IMR-90 (cell line): Measurements from ENCODE around the gene ADPRHL1. TPM values are rescaled to one million over a fixed set of nuclear protein-coding genes. Genes with fewer than 3 reads are reported as not detected.

ENCODE experiments used
- ATAC-seq: fragments of 200-7000 bp; cut with Tn5 transposase; 2 replicates; pipeline ENCODE4 v1.9.1; 2020; ENCODE audit warnings: low read depth, mild to moderate bottlenecking, moderate library complexity
- BruUV-seq: library from RNA; stranded (reverse); fragments of 400-500 nt; replicated peaks from 2 replicates; lab custom pipeline; 2021; lab: Mats Ljungman, UMichigan
- CTCF ChIA-PET: fragments of 300-600 bp; formaldehyde crosslinking; extraction: SDS; loops from one replicate; lab custom pipeline; 2021; ENCODE audit warnings: antibody characterized with exemption; lab: Yijun Ruan, JAX
- POLR2A ChIA-PET: fragments of 300-600 bp; sonication (Branson Sonifier 250); formaldehyde crosslinking; loops from one replicate; lab custom pipeline; 2022; ENCODE audit warnings: antibody characterized with exemption; ENCODE audit not compliant: unreplicated experiment; lab: Charles Lee
- DNase-seq: peaks from one replicate; pipeline ENCODE4 v3.0.0; 2013
- H2AFZ ChIP-seq: replicated peaks from 2 replicates; pipeline ENCODE3; 2013; ENCODE audit warnings: low read length, mild to moderate bottlenecking; ENCODE audit not compliant: poor library complexity
- H2AK5ac ChIP-seq: 2 replicates; pipeline ENCODE4 v1.6.1; 2013; ENCODE audit warnings: low read depth, low read length, inconsistent platforms
- H2AK9ac ChIP-seq: replicated peaks from 2 replicates; pipeline ENCODE3; 2013; ENCODE audit warnings: mild to moderate bottlenecking, low read depth, low read length, moderate library complexity; ENCODE audit not compliant: poor library complexity
- H2BK120ac ChIP-seq: 2 replicates; pipeline ENCODE4 v1.6.1; 2013; ENCODE audit warnings: low read depth, low read length, inconsistent platforms
- H2BK15ac ChIP-seq: 3 replicates; pipeline ENCODE4 v1.6.1; 2013; ENCODE audit warnings: low read depth, low read length, inconsistent platforms
- H2BK20ac ChIP-seq: 2 replicates; pipeline ENCODE4 v1.6.1; 2013; ENCODE audit warnings: low read depth, mild to moderate bottlenecking, inconsistent platforms, low read length, moderate library complexity
- H2BK5ac ChIP-seq: 2 replicates; pipeline ENCODE4 v1.6.1; 2013; ENCODE audit warnings: mild to moderate bottlenecking, low read depth, low read length, inconsistent platforms; ENCODE audit not compliant: poor library complexity, severe bottlenecking
- H3K14ac ChIP-seq: replicated peaks from 2 replicates; pipeline ENCODE4 v1.6.1; 2013; ENCODE audit warnings: low read depth, low read length, inconsistent platforms
- H3K18ac ChIP-seq: 2 replicates; pipeline ENCODE4 v1.6.1; 2013; ENCODE audit warnings: low read depth, low read length, control low read depth
- H3K23ac ChIP-seq: 2 replicates; pipeline ENCODE4 v1.6.1; 2013; ENCODE audit warnings: low read depth, low read length, inconsistent platforms
- H3K27ac ChIP-seq: 2 replicates; pipeline ENCODE4 v1.5.1; 2013; ENCODE audit warnings: mild to moderate bottlenecking, control low read depth, low read length; ENCODE audit not compliant: insufficient read depth
- H3K27me3 ChIP-seq: 2 replicates; pipeline ENCODE4 v1.6.1; 2013; ENCODE audit warnings: low read length; ENCODE audit not compliant: control insufficient read depth, insufficient read depth
- H3K36me3 ChIP-seq: 2 replicates; pipeline ENCODE4 v1.6.1; 2013; ENCODE audit warnings: low read length, mixed read lengths; ENCODE audit not compliant: control insufficient read depth, insufficient read depth
- H3K4ac ChIP-seq: 2 replicates; pipeline ENCODE4 v1.6.1; 2013; ENCODE audit warnings: low read depth, low read length, inconsistent platforms
- H3K4me1 ChIP-seq: 2 replicates; pipeline ENCODE4 v1.6.1; 2013; ENCODE audit warnings: low read length, mixed read lengths; ENCODE audit not compliant: control insufficient read depth, insufficient read depth
- H3K4me2 ChIP-seq: 2 replicates; pipeline ENCODE4 v1.6.1; 2013; ENCODE audit warnings: low read depth, mild to moderate bottlenecking, control low read depth, low read length, moderate library complexity
- H3K4me3 ChIP-seq: 2 replicates; pipeline ENCODE4 v1.5.1; 2013; ENCODE audit warnings: low read depth, mild to moderate bottlenecking, control low read depth, low read length, moderate library complexity; ENCODE audit not compliant: insufficient read depth
- H3K56ac ChIP-seq: 2 replicates; pipeline ENCODE4 v1.6.1; 2013; ENCODE audit warnings: low read length, inconsistent platforms; ENCODE audit not compliant: insufficient read depth; ENCODE audit errors: extremely low read depth
- H3K79me1 ChIP-seq, 2 experiments: 2 replicates each; pipeline ENCODE4 v1.6.1; 2013; ENCODE audit warnings: low read length in 2 of 2, inconsistent platforms in 1 of 2, low read depth in 1 of 2
- H3K9ac ChIP-seq: 2 replicates; pipeline ENCODE4 v1.6.1; 2013; ENCODE audit warnings: low read depth, low read length, control low read depth
- H3K9me1 ChIP-seq: 2 replicates; pipeline ENCODE4 v1.6.1; 2013; ENCODE audit warnings: low read length, inconsistent platforms; ENCODE audit not compliant: insufficient read depth
- H3K9me3 ChIP-seq: 2 replicates; pipeline ENCODE4 v1.6.1; 2013; ENCODE audit warnings: low read length; ENCODE audit not compliant: control insufficient read depth, insufficient read depth
- H4K20me1 ChIP-seq: 2 replicates; pipeline ENCODE4 v1.6.1; 2013; ENCODE audit warnings: low read length, inconsistent platforms; ENCODE audit not compliant: insufficient read depth
- H4K5ac ChIP-seq: 2 replicates; pipeline ENCODE4 v1.6.1; 2013; ENCODE audit warnings: mild to moderate bottlenecking, low read depth, low read length, control low read depth
- H4K8ac ChIP-seq, 2 experiments: 2 replicates each; pipeline ENCODE4 v1.6.1; 2013; ENCODE audit warnings: low read depth in 2 of 2, low read length in 2 of 2, control low read depth in 1 of 2, inconsistent platforms in 1 of 2
- H4K91ac ChIP-seq: 2 replicates; pipeline ENCODE4 v1.6.1; 2013; ENCODE audit warnings: low read depth, low read length, inconsistent platforms; ENCODE audit not compliant: insufficient read depth
- SMC3 ChIP-seq: fragments of 150-350 bp; IDR thresholded peaks from 2 replicates; pipeline ENCODE4 v1.6.1; 2016; ENCODE audit warnings: low read depth, mild to moderate bottlenecking, antibody characterized with exemption, low read length, moderate library complexity
- WGBS, 2 experiments: methylation state at CpG; one replicate each; pipeline versions ENCODE4 v1.1.5 to v1.1.7; 2013; ENCODE audit warnings: missing lambda C conversion rate in 2 of 2; ENCODE audit not compliant: insufficient read length in 1 of 2; ENCODE audit errors: extremely low coverage in 2 of 2; 5-methylcytosine and 5-hydroxymethylcytosine counted together
- dilution Hi-C: fragments of 300-500 bp; cut with HindIII; formaldehyde crosslinking; loops from one replicate; pipeline ENCODE4 v1.14.3; 2018; ENCODE audit warnings: low sequenced_read_pairs; ENCODE audit not compliant: unreplicated experiment
- in situ Hi-C: fragments of 300-500 bp; cut with MboI; formaldehyde crosslinking; loops from 3 replicates; pipeline ENCODE4 v1.14.3; 2019; ENCODE audit warnings: low sequenced_read_pairs, inconsistent platforms, mixed read lengths
- intact Hi-C: fragments of 100-400 bp; cut with micrococcal nuclease; formaldehyde crosslinking; loops from 2 replicates; pipeline ENCODE4 v1.10.0; 2022
- microRNA-seq, 2 experiments: library from miRNA; stranded (forward) in 1 of 2; unstranded in 1 of 2; fragments of 10-50 nt in 1 of 2; fragments of <30 nt in 1 of 2; gene quantifications in 1 of 2; microRNA quantifications in 1 of 2; one replicate each; pipeline versions ENCODE3 to v1.1.0; 2013 to 2020; ENCODE audit not compliant: insufficient read depth in 1 of 2, insufficient read length in 1 of 2, unreplicated experiment in 1 of 2
- polyA plus RNA-seq, 3 experiments: library from polyadenylated mRNA; depleted of rRNA; stranded (reverse); fragments of >200 nt; gene quantifications; 2 replicates each; pipeline ENCODE4 v1.2.3, GENCODE V29; 2012; ENCODE audit warnings: low replicate concordance in 1 of 3
- small RNA-seq, 5 experiments: library from RNA; depleted of rRNA; stranded (forward); fragments of <200 nt; gene quantifications; one replicate each; pipeline ENCODE3, GENCODE V24; 2012
- total RNA-seq: library from RNA; depleted of rRNA; stranded (reverse); fragments of >200 nt; gene quantifications from 2 replicates; pipeline ENCODE4 v1.2.3, GENCODE V29; 2012; rRNA removed
- TF ChIP-seq, protein P1 (sequence below): fragments of 150-350 bp; IDR thresholded peaks from 2 replicates; pipeline ENCODE4 v1.6.1; 2016; ENCODE audit warnings: low read depth, mild to moderate bottlenecking, low read length, moderate library complexity, borderline replicate concordance

ADPRHL1 gene
- total and polyA plus RNA-seq, 2 of the 4 experiments (the other 2 are of a cell fraction): 0.36 to 0.67 TPM

DNA sequence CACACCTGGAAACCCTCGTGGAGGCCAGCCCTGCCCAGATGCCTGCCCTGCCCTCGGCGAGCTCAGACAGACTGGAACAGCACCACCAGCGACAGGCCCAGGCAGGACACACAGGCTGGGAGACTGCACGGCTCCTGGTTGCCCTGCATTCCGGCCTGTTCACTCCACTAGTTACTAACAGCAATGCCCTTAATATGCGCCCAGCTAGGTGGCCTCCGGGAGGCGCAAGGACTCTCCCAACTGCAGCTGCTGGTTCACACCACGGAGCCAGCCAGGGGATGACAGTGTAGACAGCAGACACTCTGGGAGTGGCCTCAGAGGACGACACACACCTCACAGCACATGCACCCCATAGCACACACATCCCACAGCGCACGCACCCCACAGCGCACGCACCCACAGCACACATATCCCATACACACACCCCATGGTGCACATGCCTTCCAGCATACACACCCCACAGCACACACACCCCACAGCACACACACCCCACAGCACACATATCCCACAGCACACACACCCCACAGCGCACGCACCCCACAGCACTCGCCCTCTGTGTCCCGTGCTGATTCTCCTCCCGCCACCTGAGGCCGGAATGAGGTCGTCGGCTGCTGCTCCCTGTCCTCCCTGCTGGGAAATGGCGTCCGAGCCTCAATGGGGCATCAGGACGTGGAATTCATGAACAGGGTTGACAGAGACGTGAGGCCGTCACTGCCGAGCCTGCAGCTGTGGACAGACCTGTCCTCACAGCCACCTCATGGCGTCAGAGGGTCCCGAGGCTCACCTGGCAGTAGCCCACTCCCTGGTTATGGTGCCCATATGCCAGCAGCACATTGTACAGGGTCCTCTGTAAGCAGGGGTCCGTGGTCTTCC lies 103.0 kb downstream of the ADPRHL1 start:
- CTCF ChIA-PET: no interaction called here
- Histone ChIP-seq H4K8ac (no peak overlapping the region), H2AFZ (peak overlapping the region; percentile 7), H2BK15ac (no peak overlapping the region), H3K9me3 (peaks cover 11% of the 10 kb centered on the region), H4K5ac (no peak overlapping the region), H3K4me1 (no peaks in the 10 kb centered on the region; the same call in 1 of the 2 replicates), H3K4ac (no peak overlapping the region), H2BK120ac (no peak overlapping the region), H3K27ac (no peak overlapping the region), H3K4me2 (no peak overlapping the region), H2AK5ac (no peak overlapping the region), H3K14ac (no peak overlapping the region), H3K36me3 (no peaks in the 10 kb centered on the region), H3K23ac (no peak overlapping the region), H2AK9ac (no peak overlapping the region), H3K56ac (no peak overlapping the region), H2BK20ac (no peak overlapping the region), H3K4me3 (no peak overlapping the region), H3K79me1 (no peaks in the 10 kb centered on the region), H2BK5ac (no peak overlapping the region), H3K18ac (no peak overlapping the region), H4K20me1 (no peaks in the 10 kb centered on the region), H3K27me3 (peaks cover 3% of the 10 kb centered on the region; the same call in 1 of the 2 replicates), H3K9ac (no peak overlapping the region), H4K91ac (no peak overlapping the region), H3K9me1 (no peaks in the 10 kb centered on the region)
- intact Hi-C loops: no loop called here
- dilution Hi-C loops: no loop called here
- POLR2A ChIA-PET: no interaction called here
- TF ChIP-seq, protein P1, sequence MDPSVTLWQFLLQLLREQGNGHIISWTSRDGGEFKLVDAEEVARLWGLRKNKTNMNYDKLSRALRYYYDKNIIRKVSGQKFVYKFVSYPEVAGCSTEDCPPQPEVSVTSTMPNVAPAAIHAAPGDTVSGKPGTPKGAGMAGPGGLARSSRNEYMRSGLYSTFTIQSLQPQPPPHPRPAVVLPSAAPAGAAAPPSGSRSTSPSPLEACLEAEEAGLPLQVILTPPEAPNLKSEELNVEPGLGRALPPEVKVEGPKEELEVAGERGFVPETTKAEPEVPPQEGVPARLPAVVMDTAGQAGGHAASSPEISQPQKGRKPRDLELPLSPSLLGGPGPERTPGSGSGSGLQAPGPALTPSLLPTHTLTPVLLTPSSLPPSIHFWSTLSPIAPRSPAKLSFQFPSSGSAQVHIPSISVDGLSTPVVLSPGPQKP: no peak
- TF ChIP-seq SMC3: peak; percentile 9; the same call in 1 of the 2 replicates
- peak; percentile 17; the same call in 1 of the 2 replicates for ATAC-seq
- WGBS, 2 experiments: 83% methylated on average over 25 of the region's 32 CpGs; no CpG with 5 or more reads in 1 of the 2 experiments
- no peak for DNase-seq
- BruUV-seq: no TSS peak
- in situ Hi-C loops: no loop called here

Small RNA genes within 50 kb of the gene (microRNA-seq; reads per million reads assigned to microRNA genes)
- not detected for gene RNU1-16P (ENCODE audit: insufficient read depth, insufficient read length)

Small RNA genes within 50 kb of the gene (small RNA-seq; reads per million reads assigned to genes)
- 0 reads per million in 5 experiments for gene RNU1-16P

Other genes with a start within 250 kb of the ADPRHL1 start
- gene PCID2, start 244.8 kb downstream of the ADPRHL1 start, total RNA-seq: 72.8 and 90.9 TPM in 2 replicates
- 71.7 and 83.5 TPM in 2 replicates for gene PCID2, start 244.8 kb downstream of the ADPRHL1 start, polyA plus RNA-seq (2012; rRNA removed)
- 128 and 146 TPM in 2 replicates for gene CUL4A, start 243.9 kb downstream of the ADPRHL1 start, total RNA-seq
- gene CUL4A, start 243.9 kb downstream of the ADPRHL1 start, polyA plus RNA-seq (2012; rRNA removed): 68.7 and 86.0 TPM in 2 replicates
- gene LAMP1, start 156.2 kb downstream of the ADPRHL1 start, total RNA-seq: 58.3 and 60.6 TPM in 2 replicates
- 229 and 235 TPM in 2 replicates for gene LAMP1, start 156.2 kb downstream of the ADPRHL1 start, polyA plus RNA-seq (2012; rRNA removed)
- gene GRTP1, start 89.4 kb downstream of the ADPRHL1 start, total RNA-seq: 0.83 and 0.90 TPM in 2 replicates
- gene GRTP1, start 89.4 kb downstream of the ADPRHL1 start, polyA plus RNA-seq (2012; rRNA removed): 1.4 and 1.7 TPM in 2 replicates
- 6.9 and 8.1 TPM in 2 replicates for gene DCUN1D2, start 37.2 kb upstream of the ADPRHL1 start, total RNA-seq
- gene DCUN1D2, start 37.2 kb upstream of the ADPRHL1 start, polyA plus RNA-seq (2012; rRNA removed): 7.9 and 11.5 TPM in 2 replicates
- gene TFDP1, start 131.3 kb upstream of the ADPRHL1 start, total RNA-seq: 59.2 and 59.3 TPM in 2 replicates
- 97.0 and 97.8 TPM in 2 replicates for gene TFDP1, start 131.3 kb upstream of the ADPRHL1 start, polyA plus RNA-seq (2012; rRNA removed)
- gene ATP4B, start 204.7 kb upstream of the ADPRHL1 start, total RNA-seq: not detected in 2 replicates
- gene ATP4B, start 204.7 kb upstream of the ADPRHL1 start, polyA plus RNA-seq (2012; rRNA removed): not detected in 2 replicates
- gene GRK1, start 213.7 kb upstream of the ADPRHL1 start, total RNA-seq: not detected in 2 replicates
- gene GRK1, start 213.7 kb upstream of the ADPRHL1 start, polyA plus RNA-seq (2012; rRNA removed): not detected in 2 replicates